CD14-positive monocyte (primary cell): ENCODE results near the gene TMEM26. TPM values are rescaled to one million over a fixed set of nuclear protein-coding genes. Genes with fewer than 3 reads are reported as not detected.
A peak's percentile ranks its signal among the peaks of the same experiment; 100 is the strongest.

ENCODE experiments used
- DNase-seq, 3 donors: peaks; one replicate each; pipeline ENCODE4 v3.0.0-alpha.2; 2011 to 2022
- H2AFZ ChIP-seq: 2 replicates; pipeline ENCODE4 v1.6.0; 2012; ENCODE audit warnings: mild to moderate bottlenecking, low read depth, low read length, inconsistent platforms; ENCODE audit not compliant: insufficient read depth, poor library complexity, severe bottlenecking
- H3K27ac ChIP-seq, 2 donors: 1 replicate in 1 of 2; 2 replicates in 1 of 2; pipeline ENCODE4 v1.5.1; 2012 to 2013; ENCODE audit warnings: low read length in 2 of 2, control low read depth in 1 of 2, inconsistent platforms in 1 of 2, low read depth in 1 of 2, mild to moderate bottlenecking in 1 of 2
- H3K27me3 ChIP-seq, 2 donors: one replicate each; pipeline versions ENCODE4 v1.6.0 to v1.6.1; 2011 to 2013; ENCODE audit warnings: low read length in 2 of 2; ENCODE audit not compliant: control insufficient read depth in 2 of 2, insufficient read depth in 2 of 2
- H3K36me3 ChIP-seq, 2 donors: replicated peaks in 1 of 2; 1 replicate in 1 of 2; 2 replicates in 1 of 2; pipeline versions ENCODE4 v1.5.1 to v1.6.1; 2012 to 2013; ENCODE audit warnings: low read length in 2 of 2, control low read depth in 1 of 2, inconsistent platforms in 1 of 2, mild to moderate bottlenecking in 1 of 2; ENCODE audit not compliant: insufficient read depth in 2 of 2, control insufficient read depth in 1 of 2
- H3K4me1 ChIP-seq, 2 donors: 1 replicate in 1 of 2; 2 replicates in 1 of 2; pipeline versions ENCODE4 v1.5.1 to v1.6.1; 2012 to 2013; ENCODE audit warnings: low read length in 2 of 2, control low read depth in 1 of 2, inconsistent platforms in 1 of 2, mild to moderate bottlenecking in 1 of 2, moderate library complexity in 1 of 2; ENCODE audit not compliant: insufficient read depth in 2 of 2, control insufficient read depth in 1 of 2
- H3K4me2 ChIP-seq: replicated peaks from 2 replicates; pipeline ENCODE3; 2012; ENCODE audit warnings: low read length, moderate library complexity, mild to moderate bottlenecking; ENCODE audit not compliant: poor library complexity, severe bottlenecking; ENCODE audit errors: extremely low read depth
- H3K4me3 ChIP-seq, 3 experiments: fragments of 200-600 bp in 1 of 3; sonication (generic) in 1 of 3; replicated peaks in 1 of 3; 1 replicate in 2 of 3; 2 replicates in 1 of 3; pipeline ENCODE4 v1.5.1; 2011 to 2013; ENCODE audit warnings: low read length in 3 of 3, mild to moderate bottlenecking in 3 of 3, control low read depth in 2 of 3, low read depth in 2 of 3, inconsistent platforms in 1 of 3, moderate library complexity in 1 of 3
- H3K79me2 ChIP-seq: 2 replicates; pipeline ENCODE4 v1.6.0; 2012; ENCODE audit warnings: mild to moderate bottlenecking, control low read depth, inconsistent platforms, low read length, moderate library complexity; ENCODE audit not compliant: insufficient read depth
- H3K9ac ChIP-seq: 2 replicates; pipeline ENCODE4 v1.6.0; 2017; ENCODE audit warnings: low read length, mild to moderate bottlenecking; ENCODE audit not compliant: insufficient read depth, poor library complexity, severe bottlenecking
- H3K9me3 ChIP-seq, 2 donors: replicated peaks in 1 of 2; 1 replicate in 1 of 2; 2 replicates in 1 of 2; pipeline versions ENCODE4 v1.5.1 to v1.6.1; 2012 to 2013; ENCODE audit warnings: low read length in 2 of 2, control low read depth in 1 of 2; ENCODE audit not compliant: control insufficient read depth in 1 of 2, insufficient read depth in 1 of 2
- H4K20me1 ChIP-seq: 2 replicates; pipeline ENCODE4 v1.6.0; 2012; ENCODE audit warnings: mild to moderate bottlenecking, low read length, control low read depth, moderate library complexity; ENCODE audit not compliant: insufficient read depth
- H3K27ac Mint-ChIP-seq, 7 donors: one replicate each; pipeline ENCODE4 v1.8.0; 2020; ENCODE audit warnings: mild to moderate bottlenecking in 7 of 7, mixed read lengths in 7 of 7, moderate library complexity in 6 of 7, inconsistent platforms in 2 of 7
- H3K27me3 Mint-ChIP-seq, 3 donors: one replicate each; pipeline ENCODE4 v1.8.0; 2021 to 2022; ENCODE audit warnings: low read depth in 3 of 3, mild to moderate bottlenecking in 3 of 3, mixed read lengths in 3 of 3, moderate library complexity in 3 of 3, inconsistent platforms in 1 of 3
- H3K36me3 Mint-ChIP-seq, 2 donors: one replicate each; pipeline ENCODE4 v1.8.0; 2020; ENCODE audit warnings: mixed read lengths in 2 of 2, inconsistent platforms in 1 of 2, mild to moderate bottlenecking in 1 of 2
- H3K4me1 Mint-ChIP-seq: one replicate; pipeline ENCODE4 v1.8.0; 2020; ENCODE audit warnings: mild to moderate bottlenecking, mixed read lengths
- H3K4me3 Mint-ChIP-seq, 2 donors: one replicate each; pipeline ENCODE4 v1.8.0; 2020; ENCODE audit warnings: mild to moderate bottlenecking in 2 of 2, mixed read lengths in 2 of 2, moderate library complexity in 1 of 2
- H3K9me3 Mint-ChIP-seq, 7 donors: one replicate each; pipeline ENCODE4 v1.8.0; 2020 to 2022; ENCODE audit warnings: mixed read lengths in 7 of 7, mild to moderate bottlenecking in 6 of 7, moderate library complexity in 6 of 7, inconsistent platforms in 2 of 7
- WGBS: methylation state at CpG from one replicate; pipeline ENCODE4 v1.1.5; 2013; ENCODE audit warnings: missing lambda C conversion rate; ENCODE audit not compliant: insufficient coverage; 5-methylcytosine and 5-hydroxymethylcytosine counted together
- intact Hi-C, 2 donors: fragments of 100-400 bp; cut with micrococcal nuclease; formaldehyde crosslinking; loops; one replicate each; pipeline versions ENCODE4 v1.15.0 to v1.15.1; 2023
- polyA plus RNA-seq, 3 donors: library from polyadenylated mRNA; depleted of rRNA in 1 of 3; unstranded in 2 of 3; stranded (reverse) in 1 of 3; fragments of 300-500 nt in 2 of 3; fragments of >200 nt in 1 of 3; fragmentation: Illumina TruSeq in 2 of 3; gene quantifications; 1 replicate in 2 of 3; 2 replicates in 1 of 3; pipeline ENCODE4 v1.2.3, GENCODE V29; 2012 to 2021
- TF ChIP-seq, protein P1 (sequence below): fragments of 200-600 bp; IDR thresholded peaks from one replicate; pipeline ENCODE4 v1.8.0; 2022; ENCODE audit warnings: antibody characterized with exemption, mild to moderate bottlenecking

The TMEM26 gene
- polyA plus RNA-seq, 3 donors, result not detected

- intact Hi-C loops, result loop anchor here in 1 of 2 donors (10.0 kb wide), 1 partner anchor 596 kb away; no protein-coding TSS in a partner anchor
- H3K4me1 ChIP-seq, result peaks cover 29% of the 10 kb centered on the region in 2 donors
- no peaks in the 10 kb centered on the region for H3K36me3 ChIP-seq
- no peak overlapping the region for H3K9ac ChIP-seq
- no peak overlapping the region for H3K4me3 Mint-ChIP-seq
- no peaks in the 10 kb centered on the region for H3K9me3 ChIP-seq
- H3K27ac ChIP-seq, result no peak overlapping the region
- H3K4me2 ChIP-seq, result no peak overlapping the region
- no peaks in the 10 kb centered on the region for H3K27me3 Mint-ChIP-seq
- no peak overlapping the region for H3K4me3 ChIP-seq
- no peaks in the 10 kb centered on the region for H4K20me1 ChIP-seq
- no peaks in the 10 kb centered on the region for H3K36me3 Mint-ChIP-seq
- no peak overlapping the region for H3K27ac Mint-ChIP-seq
- H3K9me3 Mint-ChIP-seq, result no peaks in the 10 kb centered on the region
- no peak for DNase-seq
- WGBS, result no CpG with 5 or more reads among the region's 1 CpG
- no peaks in the 10 kb centered on the region for H3K27me3 ChIP-seq
- TF ChIP-seq, protein P1, sequence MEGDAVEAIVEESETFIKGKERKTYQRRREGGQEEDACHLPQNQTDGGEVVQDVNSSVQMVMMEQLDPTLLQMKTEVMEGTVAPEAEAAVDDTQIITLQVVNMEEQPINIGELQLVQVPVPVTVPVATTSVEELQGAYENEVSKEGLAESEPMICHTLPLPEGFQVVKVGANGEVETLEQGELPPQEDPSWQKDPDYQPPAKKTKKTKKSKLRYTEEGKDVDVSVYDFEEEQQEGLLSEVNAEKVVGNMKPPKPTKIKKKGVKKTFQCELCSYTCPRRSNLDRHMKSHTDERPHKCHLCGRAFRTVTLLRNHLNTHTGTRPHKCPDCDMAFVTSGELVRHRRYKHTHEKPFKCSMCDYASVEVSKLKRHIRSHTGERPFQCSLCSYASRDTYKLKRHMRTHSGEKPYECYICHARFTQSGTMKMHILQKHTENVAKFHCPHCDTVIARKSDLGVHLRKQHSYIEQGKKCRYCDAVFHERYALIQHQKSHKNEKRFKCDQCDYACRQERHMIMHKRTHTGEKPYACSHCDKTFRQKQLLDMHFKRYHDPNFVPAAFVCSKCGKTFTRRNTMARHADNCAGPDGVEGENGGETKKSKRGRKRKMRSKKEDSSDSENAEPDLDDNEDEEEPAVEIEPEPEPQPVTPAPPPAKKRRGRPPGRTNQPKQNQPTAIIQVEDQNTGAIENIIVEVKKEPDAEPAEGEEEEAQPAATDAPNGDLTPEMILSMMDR, result no peak
- H2AFZ ChIP-seq, result no peak overlapping the region
- no peaks in the 10 kb centered on the region for H3K79me2 ChIP-seq
- peaks cover 28% of the 10 kb centered on the region for H3K4me1 Mint-ChIP-seq
These were observed 52.7 kb downstream of the TMEM26 start for GRCh38 chr10:61400524-61400923.

DNA sequence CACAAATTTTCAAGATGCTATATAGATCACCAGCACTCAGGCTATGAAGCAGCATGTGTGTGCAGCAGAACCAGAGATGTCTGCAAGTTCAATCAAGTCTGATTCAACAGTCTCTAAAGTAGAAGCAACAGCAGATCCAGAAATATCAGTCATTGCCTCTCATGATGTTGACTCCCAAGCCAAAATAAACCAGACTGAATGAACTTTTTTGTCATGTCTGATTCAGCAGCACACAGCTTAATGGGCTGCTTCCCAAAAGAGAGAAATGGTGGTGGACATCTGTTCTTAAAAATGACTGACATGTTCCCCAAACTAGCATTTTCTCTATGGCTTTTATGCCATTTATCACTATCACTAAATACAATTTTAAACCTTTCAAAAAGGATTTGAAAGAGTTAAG lies 53.8 kb downstream of the TMEM26 start:
- intact Hi-C loops, result loop anchor here (5.0 to 10.0 kb wide), 2 partner anchors 68 to 625 kb away; partner anchors contain the start of gene CDK1 (in 1 of the 2)
- H3K27ac Mint-ChIP-seq, result no peak overlapping the region
- H3K27me3 Mint-ChIP-seq, result no peaks in the 10 kb centered on the region
- no peaks in the 10 kb centered on the region for H3K9me3 ChIP-seq
- H3K27ac ChIP-seq, result no peak overlapping the region
- peaks cover 0 to 1% (median 0%) of the 10 kb centered on the region in 7 donors for H3K9me3 Mint-ChIP-seq
- H3K4me1 ChIP-seq, result peaks cover 29% of the 10 kb centered on the region in 2 donors
- H3K4me1 Mint-ChIP-seq, result peaks cover 32% of the 10 kb centered on the region
- H3K4me2 ChIP-seq, result no peak overlapping the region
- no peak overlapping the region for H3K4me3 Mint-ChIP-seq
- no peaks in the 10 kb centered on the region for H3K36me3 ChIP-seq
- DNase-seq, result peak in 1 of 3 donors; percentile 56
- no peak overlapping the region for H3K4me3 ChIP-seq
- no peak overlapping the region for H3K9ac ChIP-seq
- H3K27me3 ChIP-seq, result no peaks in the 10 kb centered on the region
- TF ChIP-seq, protein P1, result no peak
- H3K79me2 ChIP-seq, result no peaks in the 10 kb centered on the region
- no peaks in the 10 kb centered on the region for H3K36me3 Mint-ChIP-seq
- no peak overlapping the region for H2AFZ ChIP-seq
- no peaks in the 10 kb centered on the region for H4K20me1 ChIP-seq
